NT2/D1 (cell line): ENCODE results near the gene UBL3.

ENCODE experiments used
- DNase-seq: peaks from one replicate; pipeline ENCODE4 v3.0.0-alpha.2; 2011; ENCODE audit warnings: low read depth, low spot score
- H3K27me3 ChIP-seq: 2 replicates; pipeline ENCODE4 v1.6.0; 2011; ENCODE audit warnings: mild to moderate bottlenecking; ENCODE audit not compliant: insufficient read length, insufficient read depth
- H3K36me3 ChIP-seq: 2 replicates; pipeline ENCODE4 v1.6.1; 2011; ENCODE audit warnings: mild to moderate bottlenecking, low read length, mixed read lengths; ENCODE audit not compliant: insufficient read depth, insufficient read length
- H3K4me1 ChIP-seq: 2 replicates; pipeline ENCODE4 v1.5.1; 2011; ENCODE audit not compliant: insufficient read depth, insufficient read length
- H3K4me3 ChIP-seq: 2 replicates; pipeline ENCODE4 v1.5.1; 2011; ENCODE audit warnings: low read depth; ENCODE audit not compliant: insufficient read length
- H3K9ac ChIP-seq: 2 replicates; pipeline ENCODE4 v1.6.0; 2011; ENCODE audit warnings: low read depth; ENCODE audit not compliant: insufficient read length
- H3K9me3 ChIP-seq: 2 replicates; pipeline ENCODE4 v1.5.1; 2011; ENCODE audit warnings: mild to moderate bottlenecking, low read length; ENCODE audit not compliant: insufficient read depth
- SUZ12 ChIP-seq: IDR thresholded peaks from 2 replicates; pipeline ENCODE4 v1.6.1; 2011; ENCODE audit not compliant: insufficient read length, insufficient read depth; ENCODE audit errors: extremely low read depth
- YY1 ChIP-seq: IDR thresholded peaks from 2 replicates; pipeline ENCODE4 v1.6.1; 2011; ENCODE audit not compliant: insufficient read length, insufficient read depth
- ZNF274 ChIP-seq: IDR thresholded peaks from 2 replicates; pipeline ENCODE4 v1.6.1; 2011; ENCODE audit warnings: mild to moderate bottlenecking, low read depth, low read length

Gene UBL3

GRCh38 chr13:29887030-29887557 lies 36.7 kb upstream of the UBL3 start:
- no peaks in the 10 kb centered on the region for H3K27me3 ChIP-seq
- DNase-seq = no peak
- H3K36me3 ChIP-seq = no peaks in the 10 kb centered on the region
- H3K9me3 ChIP-seq = no peaks in the 10 kb centered on the region
- no peak overlapping the region for H3K9ac ChIP-seq
- H3K4me1 ChIP-seq = no peaks in the 10 kb centered on the region
- H3K4me3 ChIP-seq = no peak overlapping the region
- TF ChIP-seq SUZ12 = no peak
- TF ChIP-seq YY1 = no peak
- TF ChIP-seq ZNF274 = no peak

GRCh38 chr13:29886446-29886845 lies 36.0 kb upstream of the UBL3 start:
- Histone ChIP-seq H3K36me3 (no peaks in the 10 kb centered on the region), H3K4me1 (no peaks in the 10 kb centered on the region), H3K4me3 (no peak overlapping the region), H3K9me3 (no peaks in the 10 kb centered on the region), H3K9ac (no peak overlapping the region), H3K27me3 (no peaks in the 10 kb centered on the region)
- no peak for TF ChIP-seq ZNF274
- TF ChIP-seq YY1 = no peak
- TF ChIP-seq SUZ12 = no peak
- no peak for DNase-seq

GRCh38 chr13:29885989-29886388 lies 35.6 kb upstream of the UBL3 start:
- Histone ChIP-seq H3K27me3 (no peaks in the 10 kb centered on the region), H3K9ac (no peak overlapping the region), H3K9me3 (no peaks in the 10 kb centered on the region), H3K36me3 (no peaks in the 10 kb centered on the region), H3K4me3 (no peak overlapping the region), H3K4me1 (no peaks in the 10 kb centered on the region)
- TF ChIP-seq YY1 = no peak
- TF ChIP-seq ZNF274 = no peak
- no peak for TF ChIP-seq SUZ12
- DNase-seq = no peak

- Histone ChIP-seq H3K9ac (no peak overlapping the region), H3K36me3 (no peaks in the 10 kb centered on the region)
Measured at GRCh38 chr13:29884671-29885430, 34.4 kb upstream of the UBL3 start.

GRCh38 chr13:29883941-29884518 lies 33.6 kb upstream of the UBL3 start:
- no peaks in the 10 kb centered on the region for H3K36me3 ChIP-seq

More at GRCh38 chr13:29884671-29885430, 34.4 kb upstream of the UBL3 start:
- Histone ChIP-seq H3K4me3 (no peak overlapping the region), H3K27me3 (no peaks in the 10 kb centered on the region), H3K4me1 (no peaks in the 10 kb centered on the region), H3K9me3 (no peaks in the 10 kb centered on the region)
- DNase-seq = peak; percentile 23
- TF ChIP-seq SUZ12 (no peak), ZNF274 (no peak), YY1 (no peak)

GRCh38 chr13:29882076-29882475 lies 31.7 kb upstream of the UBL3 start:
- H3K27me3 ChIP-seq = no peaks in the 10 kb centered on the region
- no peaks in the 10 kb centered on the region for H3K36me3 ChIP-seq
- TF ChIP-seq SUZ12 (no peak), ZNF274 (no peak), YY1 (no peak)
- no peaks in the 10 kb centered on the region for H3K9me3 ChIP-seq
- H3K4me1 ChIP-seq = no peaks in the 10 kb centered on the region
- no peak overlapping the region for H3K9ac ChIP-seq
- DNase-seq = no peak
- no peak overlapping the region for H3K4me3 ChIP-seq

More at GRCh38 chr13:29883941-29884518, 33.6 kb upstream of the UBL3 start:
- no peaks in the 10 kb centered on the region for H3K4me1 ChIP-seq
- no peak overlapping the region for H3K4me3 ChIP-seq
- no peaks in the 10 kb centered on the region for H3K9me3 ChIP-seq
- no peak for TF ChIP-seq ZNF274
- no peak for TF ChIP-seq YY1
- TF ChIP-seq SUZ12 = no peak
- no peak overlapping the region for H3K9ac ChIP-seq
- H3K27me3 ChIP-seq = no peaks in the 10 kb centered on the region
- no peak for DNase-seq

- Histone ChIP-seq H3K9ac (no peak overlapping the region), H3K4me3 (no peak overlapping the region), H3K36me3 (no peaks in the 10 kb centered on the region), H3K9me3 (no peaks in the 10 kb centered on the region), H3K4me1 (no peaks in the 10 kb centered on the region), H3K27me3 (no peaks in the 10 kb centered on the region)
- TF ChIP-seq ZNF274 = no peak
- DNase-seq = no peak
Measured at GRCh38 chr13:29878101-29878500, 27.7 kb upstream of the UBL3 start.
